PC-9 (cell line): Measurements from ENCODE around the gene NTM. TPM values are rescaled to one million over a fixed set of nuclear protein-coding genes. Genes with fewer than 3 reads are reported as not detected.

ENCODE experiments used
- BruUV-seq: library from RNA; stranded (reverse); fragments of 400-500 nt; replicated peaks from 2 replicates; lab custom pipeline; 2021; lab: Mats Ljungman, UMichigan
- CTCF ChIA-PET: fragments of 300-600 bp; sonication (Branson Sonifier 250); formaldehyde crosslinking; loops from one replicate; lab custom pipeline; 2022; ENCODE audit warnings: antibody characterized with exemption; lab: Charles Lee
- POLR2A ChIA-PET: fragments of 300-600 bp; sonication (Branson Sonifier 250); formaldehyde crosslinking; loops from one replicate; lab custom pipeline; 2022; ENCODE audit warnings: antibody characterized with exemption; ENCODE audit not compliant: unreplicated experiment; lab: Charles Lee
- DNase-seq, 2 experiments: peaks; one replicate each; pipeline versions ENCODE4 v3.0.0 to v3.0.0-alpha.2; 2015 to 2022; ENCODE audit warnings: mixed read lengths in 1 of 2
- H2AFZ ChIP-seq: fragments of 200-600 bp; sonication (generic); 2 replicates; pipeline ENCODE4 v1.8.1; 2017; ENCODE audit warnings: antibody characterized with exemption
- H3F3A ChIP-seq: fragments of 200-600 bp; sonication (generic); 2 replicates; pipeline ENCODE4 v1.8.1; 2017; ENCODE audit warnings: antibody characterized with exemption, mild to moderate bottlenecking, low read depth; ENCODE audit not compliant: insufficient read depth
- H3K27ac ChIP-seq: fragments of 200-600 bp; sonication (generic); 2 replicates; pipeline ENCODE4 v1.6.1; 2016; ENCODE audit warnings: mixed run types
- H3K27me3 ChIP-seq: fragments of 200-600 bp; sonication (generic); 2 replicates; pipeline ENCODE4 v1.6.1; 2016; ENCODE audit warnings: low read depth, mixed run types; ENCODE audit not compliant: insufficient read depth
- H3K36me3 ChIP-seq: fragments of 200-600 bp; sonication (generic); 2 replicates; pipeline ENCODE4 v1.6.1; 2016; ENCODE audit warnings: low read depth, mixed run types
- H3K4me1 ChIP-seq: fragments of 200-600 bp; sonication (generic); replicated peaks from 2 replicates; pipeline ENCODE4 v1.6.1; 2016; ENCODE audit warnings: mixed run types; ENCODE audit not compliant: insufficient read depth
- H3K4me2 ChIP-seq: fragments of 200-600 bp; sonication (generic); 2 replicates; pipeline ENCODE4 v1.6.1; 2017; ENCODE audit warnings: mixed run types
- H3K4me3 ChIP-seq: fragments of 200-600 bp; sonication (generic); 2 replicates; pipeline ENCODE4 v1.6.1; 2016; ENCODE audit warnings: mixed run types
- H3K79me2 ChIP-seq: fragments of 200-600 bp; sonication (generic); 2 replicates; pipeline ENCODE4 v1.6.1; 2017; ENCODE audit warnings: low read depth, mixed run types
- H3K9me2 ChIP-seq: fragments of 200-600 bp; sonication (generic); 2 replicates; pipeline ENCODE4 v1.8.1; 2017; ENCODE audit warnings: mild to moderate bottlenecking; ENCODE audit not compliant: insufficient read depth
- H3K9me3 ChIP-seq: fragments of 200-600 bp; sonication (generic); 2 replicates; pipeline ENCODE4 v1.8.1; 2016; ENCODE audit warnings: low read depth; ENCODE audit not compliant: insufficient read depth
- H4K20me1 ChIP-seq: fragments of 200-600 bp; sonication (generic); 2 replicates; pipeline ENCODE4 v1.8.1; 2017; ENCODE audit not compliant: insufficient read depth
- EZH2 ChIP-seq: fragments of 200-600 bp; sonication (generic); IDR thresholded peaks from 2 replicates; pipeline ENCODE4 v1.8.0; 2017; ENCODE audit warnings: antibody characterized with exemption, low read depth
- intact Hi-C: fragments of 100-400 bp; cut with micrococcal nuclease; formaldehyde crosslinking; loops from one replicate; pipeline ENCODE4 v1.10.0; 2022; ENCODE audit not compliant: unreplicated experiment
- total RNA-seq: library from RNA; stranded (reverse); gene quantifications from 2 replicates; pipeline ENCODE4 v1.2.3, GENCODE V29; 2021
- TF ChIP-seq, protein P1 (sequence below): fragments of 200-600 bp; sonication (generic); conservative IDR thresholded peaks from 2 replicates; pipeline ENCODE4 v1.6.1; 2017; ENCODE audit warnings: mixed run types, antibody characterized with exemption, mild to moderate bottlenecking, moderate library complexity

The NTM gene
- total RNA-seq, 1 experiment from 2014 or later, result not detected

DNA sequence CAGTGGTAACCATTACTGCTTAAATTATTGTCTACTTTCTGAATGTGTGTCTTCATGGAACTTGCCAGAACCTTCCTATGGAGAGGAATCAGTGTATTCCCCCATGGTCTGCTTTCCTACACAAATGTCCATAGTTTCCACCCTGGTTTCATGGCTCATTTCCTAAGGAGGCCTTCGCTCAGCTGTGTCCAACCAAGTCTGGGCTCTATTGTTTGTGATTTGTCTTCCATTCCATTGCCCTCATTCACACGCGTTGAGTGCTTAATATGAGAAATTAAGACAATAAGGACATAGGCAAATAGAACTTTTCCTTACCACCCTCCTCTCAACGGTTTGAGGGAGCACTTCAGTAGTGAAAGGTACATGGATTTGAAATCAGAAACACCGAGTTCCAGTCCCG lies 510.6 kb downstream of the NTM start:
- Histone ChIP-seq H4K20me1 (no peaks in the 10 kb centered on the region), H3K27ac (no peak overlapping the region), H3K27me3 (peaks cover 39% of the 10 kb centered on the region), H3K4me1 (no peaks in the 10 kb centered on the region), H3K36me3 (no peaks in the 10 kb centered on the region), H3K9me2 (no peaks in the 10 kb centered on the region), H3K4me2 (no peak overlapping the region), H3K4me3 (no peak overlapping the region), H3K79me2 (no peaks in the 10 kb centered on the region), H3F3A (no peaks in the 10 kb centered on the region), H2AFZ (no peak overlapping the region), H3K9me3 (no peaks in the 10 kb centered on the region)
- DNase-seq, result no peak
- ChIA-PET POLR2A (no interaction called here), CTCF (no interaction called here)
- no TSS peak for BruUV-seq
- TF ChIP-seq, protein P1, sequence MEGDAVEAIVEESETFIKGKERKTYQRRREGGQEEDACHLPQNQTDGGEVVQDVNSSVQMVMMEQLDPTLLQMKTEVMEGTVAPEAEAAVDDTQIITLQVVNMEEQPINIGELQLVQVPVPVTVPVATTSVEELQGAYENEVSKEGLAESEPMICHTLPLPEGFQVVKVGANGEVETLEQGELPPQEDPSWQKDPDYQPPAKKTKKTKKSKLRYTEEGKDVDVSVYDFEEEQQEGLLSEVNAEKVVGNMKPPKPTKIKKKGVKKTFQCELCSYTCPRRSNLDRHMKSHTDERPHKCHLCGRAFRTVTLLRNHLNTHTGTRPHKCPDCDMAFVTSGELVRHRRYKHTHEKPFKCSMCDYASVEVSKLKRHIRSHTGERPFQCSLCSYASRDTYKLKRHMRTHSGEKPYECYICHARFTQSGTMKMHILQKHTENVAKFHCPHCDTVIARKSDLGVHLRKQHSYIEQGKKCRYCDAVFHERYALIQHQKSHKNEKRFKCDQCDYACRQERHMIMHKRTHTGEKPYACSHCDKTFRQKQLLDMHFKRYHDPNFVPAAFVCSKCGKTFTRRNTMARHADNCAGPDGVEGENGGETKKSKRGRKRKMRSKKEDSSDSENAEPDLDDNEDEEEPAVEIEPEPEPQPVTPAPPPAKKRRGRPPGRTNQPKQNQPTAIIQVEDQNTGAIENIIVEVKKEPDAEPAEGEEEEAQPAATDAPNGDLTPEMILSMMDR, result no peak
- no peak for TF ChIP-seq EZH2
- intact Hi-C loops, result no loop called here

DNA sequence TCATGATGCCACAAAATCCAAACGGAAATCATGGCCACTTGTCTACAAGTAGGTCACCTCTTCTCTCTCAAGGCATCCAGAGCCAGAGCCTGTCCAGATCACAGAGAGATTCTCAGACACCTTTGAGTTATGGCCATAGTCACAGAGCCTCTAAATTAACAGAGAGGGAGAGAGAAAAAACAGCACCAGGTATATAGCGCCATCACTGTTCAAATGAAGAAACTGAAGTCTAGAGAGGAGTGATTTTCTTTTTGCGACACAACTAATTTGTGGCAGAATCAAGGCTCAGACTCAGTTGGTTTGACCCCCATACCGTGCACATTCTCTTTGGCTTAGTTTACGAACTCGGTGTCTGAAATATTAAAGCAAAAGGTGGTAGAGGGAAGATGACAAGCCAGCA lies 512.9 kb downstream of the NTM start:
- TF ChIP-seq, protein P1, result no peak
- no peak for TF ChIP-seq EZH2
- Histone ChIP-seq H3K36me3 (no peaks in the 10 kb centered on the region), H3K9me3 (no peaks in the 10 kb centered on the region), H3K27ac (no peak overlapping the region), H3K27me3 (peaks cover 39% of the 10 kb centered on the region), H3F3A (no peaks in the 10 kb centered on the region), H2AFZ (no peak overlapping the region), H3K4me1 (no peaks in the 10 kb centered on the region), H3K4me2 (no peak overlapping the region), H3K9me2 (no peaks in the 10 kb centered on the region), H3K4me3 (no peak overlapping the region), H4K20me1 (no peaks in the 10 kb centered on the region), H3K79me2 (no peaks in the 10 kb centered on the region)
- POLR2A ChIA-PET, result no interaction called here
- intact Hi-C loops, result no loop called here
- no peak for DNase-seq
- no TSS peak for BruUV-seq
- CTCF ChIA-PET, result no interaction called here

DNA sequence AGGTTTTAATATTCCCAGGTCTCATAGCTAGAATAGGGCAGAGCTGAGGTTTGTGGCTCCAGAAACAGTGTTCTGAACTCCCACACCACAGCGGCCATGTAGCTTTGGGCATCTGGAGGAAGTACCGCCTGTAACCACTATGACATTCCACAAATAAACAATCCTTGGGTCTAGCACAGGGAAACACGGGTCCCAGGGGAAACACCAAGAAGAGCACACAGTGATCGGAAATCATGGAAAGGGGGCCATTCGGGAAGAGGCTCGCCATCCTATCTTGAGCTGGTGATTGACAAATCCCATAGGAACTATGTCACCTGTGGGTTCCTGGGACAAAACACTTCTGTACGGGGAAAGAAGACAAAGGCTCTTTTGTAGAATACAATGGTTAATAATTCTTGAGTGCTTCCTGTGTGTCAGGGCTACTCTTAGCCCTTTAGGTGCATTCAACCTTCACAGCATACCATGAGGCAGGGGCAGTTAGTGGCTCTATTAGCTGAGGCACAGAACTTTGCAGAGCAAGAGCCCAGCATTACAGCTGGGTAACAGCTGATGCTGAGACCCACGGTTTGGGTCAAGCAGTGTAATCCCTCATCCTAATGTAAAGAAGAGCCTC lies 514.2 kb downstream of the NTM start:
- H3K4me1 ChIP-seq, result no peaks in the 10 kb centered on the region
- no peaks in the 10 kb centered on the region for H4K20me1 ChIP-seq
- H3K9me2 ChIP-seq, result no peaks in the 10 kb centered on the region
- CTCF ChIA-PET, result no interaction called here
- H3F3A ChIP-seq, result no peaks in the 10 kb centered on the region
- no peak overlapping the region for H2AFZ ChIP-seq
- H3K36me3 ChIP-seq, result no peaks in the 10 kb centered on the region
- POLR2A ChIA-PET, result no interaction called here
- no peak for DNase-seq
- H3K4me3 ChIP-seq, result no peak overlapping the region
- BruUV-seq, result no TSS peak
- H3K27ac ChIP-seq, result no peak overlapping the region
- no peaks in the 10 kb centered on the region for H3K79me2 ChIP-seq
- TF ChIP-seq, protein P1, result no peak
- TF ChIP-seq EZH2, result no peak
- no peaks in the 10 kb centered on the region for H3K9me3 ChIP-seq
- no peak overlapping the region for H3K4me2 ChIP-seq
- peaks cover 39% of the 10 kb centered on the region for H3K27me3 ChIP-seq
- intact Hi-C loops, result no loop called here
